ENCODE measurements around the gene PCNX3. TPM values are rescaled to one million over a fixed set of nuclear protein-coding genes. Genes with fewer than 3 reads are reported as not detected.

The PCNX3 gene
- total RNA-seq, 1 donor, result 31.5 TPM

GRCh38 chr11:65651339-65651588, 35.7 kb downstream of the PCNX3 start:
- no peak for TF ChIP-seq CTCF (IDR thresholded peaks at IDR 0.05; ENCODE audit: insufficient read depth, low read length)

GRCh38 chr11:65651589-65652510, 36.3 kb downstream of the PCNX3 start:
- no peak for TF ChIP-seq CTCF (IDR thresholded peaks at IDR 0.05; ENCODE audit: insufficient read depth, low read length)
- H3K4me3 ChIP-seq (ENCODE audit: low read depth, low read length), result peak overlapping the region; percentile 59
- DNase-seq (ENCODE audit: low read depth), result peak; percentile 46

More at GRCh38 chr11:65651339-65651588, 35.7 kb downstream of the PCNX3 start:
- DNase-seq (ENCODE audit: low read depth), result no peak
- no peak overlapping the region for H3K4me3 ChIP-seq (ENCODE audit: low read depth, low read length)

- no peak for TF ChIP-seq CTCF (IDR thresholded peaks at IDR 0.05; ENCODE audit: insufficient read depth, low read length)
- peak; percentile 95 for DNase-seq (ENCODE audit: low read depth)
- peak overlapping the region; percentile 67 for H3K4me3 ChIP-seq (ENCODE audit: low read depth, low read length)
Observed at GRCh38 chr11:65652511-65653228, 37.1 kb downstream of the PCNX3 start.

- no peak for TF ChIP-seq CTCF (IDR thresholded peaks at IDR 0.05; ENCODE audit: insufficient read depth, low read length)
- peak; percentile 49 for DNase-seq (ENCODE audit: low read depth)
- peak overlapping the region; percentile 67 for H3K4me3 ChIP-seq (ENCODE audit: low read depth, low read length)
Observed at GRCh38 chr11:65653229-65654225, 38.0 kb downstream of the PCNX3 start.

GRCh38 chr11:65654375-65655349, 39.1 kb downstream of the PCNX3 start:
- H3K4me3 ChIP-seq (ENCODE audit: low read depth, low read length), result no peak overlapping the region
- no peak for DNase-seq (ENCODE audit: low read depth)
- no peak for TF ChIP-seq CTCF (IDR thresholded peaks at IDR 0.05; ENCODE audit: insufficient read depth, low read length)

All from fibroblast of the aortic adventitia (primary cell).